ENCODE measurements around the gene TIMM22.
"Not testable (repeated sequence)": the region's sequence is repeated elsewhere in the genome, so short reads cannot be mapped to it uniquely, and the experiment has no call there.

The TIMM22 gene

GRCh38 chr17:1045456-1045855, 48.5 kb downstream of the TIMM22 start:
- no peak overlapping the region for H3K27ac ChIP-seq
- TF ChIP-seq ZFX (IDR thresholded peaks at IDR 0.05) (no peak), CTCF (conservative IDR thresholded peaks at IDR 0.05) (no peak)

GRCh38 chr17:1047177-1047878, 50.4 kb downstream of the TIMM22 start:
- TF ChIP-seq CTCF (conservative IDR thresholded peaks at IDR 0.05) (no peak), ZFX (IDR thresholded peaks at IDR 0.05) (no peak)
- no peak overlapping the region for H3K27ac ChIP-seq

- TF ChIP-seq CTCF (conservative IDR thresholded peaks at IDR 0.05), result no peak
- no peak for TF ChIP-seq ZFX (IDR thresholded peaks at IDR 0.05)
- H3K27ac ChIP-seq, result no peak overlapping the region
These were observed 51.0 kb downstream of the TIMM22 start for GRCh38 chr17:1047879-1048470.

GRCh38 chr17:1048516-1049115, 51.7 kb downstream of the TIMM22 start:
- H3K27ac ChIP-seq, result not testable (repeated sequence)

GRCh38 chr17:1049446-1050225, 52.7 kb downstream of the TIMM22 start:
- H3K27ac ChIP-seq, result no peak overlapping the region
- TF ChIP-seq CTCF (conservative IDR thresholded peaks at IDR 0.05), result no peak
- no peak for TF ChIP-seq ZFX (IDR thresholded peaks at IDR 0.05)

- no peak overlapping the region for H3K27ac ChIP-seq
- TF ChIP-seq ZFX (IDR thresholded peaks at IDR 0.05) (no peak), CTCF (conservative IDR thresholded peaks at IDR 0.05) (no peak)
These were observed 53.5 kb downstream of the TIMM22 start for GRCh38 chr17:1050246-1050995.

Data from C4-2B (cell line).